Testis (tissue), 3 donors: ENCODE data around the gene TWSG1. TPM values are rescaled to one million over a fixed set of nuclear protein-coding genes. Genes with fewer than 3 reads are reported as not detected.
A peak's percentile ranks its signal among the peaks of the same experiment; 100 is the strongest.

Source experiments
- DNase-seq: peaks from one replicate; pipeline ENCODE4 v3.0.0-alpha.2; 2019
- H3K27ac ChIP-seq, 2 donors: fragments of 200-600 bp; sonication (generic); one replicate each; pipeline ENCODE4 v1.5.1; 2019
- H3K27me3 ChIP-seq: fragments of 200-600 bp; sonication (generic); one replicate; pipeline ENCODE4 v1.5.1; 2019
- H3K36me3 ChIP-seq: fragments of 200-600 bp; sonication (generic); one replicate; pipeline ENCODE4 v1.5.1; 2017; ENCODE audit warnings: low read depth; ENCODE audit errors: missing control alignments
- H3K4me1 ChIP-seq: fragments of 200-600 bp; sonication (generic); one replicate; pipeline ENCODE4 v1.5.1; 2019
- H3K4me3 ChIP-seq, 2 donors: fragments of 200-600 bp; sonication (generic); one replicate each; pipeline ENCODE4 v1.5.1; 2017 to 2019
- H3K9me3 ChIP-seq: fragments of 200-600 bp; sonication (generic); one replicate; pipeline ENCODE4 v1.5.1; 2017
- CTCF ChIP-seq, 3 experiments: fragments of 450-650 bp in 2 of 3; fragments of 200-600 bp in 1 of 3; sonication (generic) in 1 of 3; IDR thresholded peaks; one replicate each; pipeline ENCODE4 v1.5.1; 2016 to 2019; ENCODE audit warnings: antibody characterized with exemption in 3 of 3, mild to moderate bottlenecking in 2 of 3, moderate library complexity in 1 of 3
- POLR2A ChIP-seq: fragments of 450-650 bp; IDR thresholded peaks from one replicate; pipeline ENCODE4 v1.6.1; 2017; ENCODE audit warnings: antibody characterized with exemption, mild to moderate bottlenecking, moderate library complexity
- WGBS, 2 donors: methylation state at CpG; one replicate each; pipeline ENCODE4 v1.1.5; 2018; 5-methylcytosine and 5-hydroxymethylcytosine counted together
- intact Hi-C: fragments of 100-400 bp; cut with DNase I; formaldehyde crosslinking; loops from one replicate; pipeline ENCODE4 v1.15.1; 2023; ENCODE audit warnings: low total_unique reads
- polyA plus RNA-seq: library from polyadenylated mRNA; stranded (reverse); fragments of 350-450 nt; fragmentation: Illumina TruSeq; extraction: RNeasy Lipid Tissue Mini Kit (QIAGEN cat#74804); gene quantifications from one replicate; pipeline ENCODE4 v1.2.3, GENCODE V29; 2014; ENCODE audit warnings: low read depth, low replicate concordance; ENCODE audit not compliant: insufficient read depth
- total RNA-seq, 2 donors: library from RNA; depleted of rRNA; stranded (reverse); fragments of >200 nt; gene quantifications; one replicate each; pipeline ENCODE4 v1.2.3, GENCODE V29; 2016

TWSG1 gene
- total and polyA plus RNA-seq, 3 donors from 2014 or later, result 20.1 to 26.6 (median 23.8) TPM

- Histone ChIP-seq H3K27ac (no peak overlapping the region), H3K4me1 (peaks cover 9% of the 10 kb centered on the region), H3K36me3 (no peaks in the 10 kb centered on the region), H3K4me3 (no peak overlapping the region), H3K9me3 (no peaks in the 10 kb centered on the region), H3K27me3 (no peaks in the 10 kb centered on the region)
- 53 to 54% methylated on average over 1 of the region's 1 CpG for WGBS, 2 donors
- TF ChIP-seq POLR2A, result no peak
- intact Hi-C loops, result no loop called here
- no peak for DNase-seq
Measured at GRCh38 chr18:9413576-9413975, 79.0 kb downstream of the TWSG1 start.

GRCh38 chr18:9416563-9417072 is 82.0 kb downstream of the TWSG1 start:
- TF ChIP-seq POLR2A (no peak), CTCF (IDR thresholded peaks at IDR 0.05) (no peak)
- 48 to 54% methylated on average over 6 of the region's 6 CpGs for WGBS, 2 donors
- peak overlapping the region in 1 of 2 donors; percentile 31 for H3K27ac ChIP-seq
- H3K27me3 ChIP-seq, result no peaks in the 10 kb centered on the region
- H3K9me3 ChIP-seq, result no peaks in the 10 kb centered on the region
- DNase-seq, result no peak
- peaks cover 9% of the 10 kb centered on the region for H3K4me1 ChIP-seq
- H3K36me3 ChIP-seq, result no peaks in the 10 kb centered on the region
- intact Hi-C loops, result no loop called here
- no peak overlapping the region for H3K4me3 ChIP-seq

- no peaks in the 10 kb centered on the region for H3K36me3 ChIP-seq
- 26 to 44% methylated on average over 18 of the region's 18 CpGs for WGBS, 2 donors
- no peak for TF ChIP-seq CTCF (IDR thresholded peaks at IDR 0.05)
- TF ChIP-seq POLR2A, result no peak
- H3K27ac ChIP-seq, result peak overlapping the region in 1 of 2 donors; percentile 31
- DNase-seq, result no peak
- intact Hi-C loops, result no loop called here
- H3K9me3 ChIP-seq, result no peaks in the 10 kb centered on the region
- no peak overlapping the region for H3K4me3 ChIP-seq
- no peaks in the 10 kb centered on the region for H3K27me3 ChIP-seq
- peaks cover 9% of the 10 kb centered on the region for H3K4me1 ChIP-seq
Measured at GRCh38 chr18:9417073-9417851, 82.7 kb downstream of the TWSG1 start.

GRCh38 chr18:9418047-9418690 is 83.6 kb downstream of the TWSG1 start:
- no peak overlapping the region for H3K27ac ChIP-seq
- TF ChIP-seq POLR2A (no peak), CTCF (IDR thresholded peaks at IDR 0.05) (no peak)
- peaks cover 9% of the 10 kb centered on the region for H3K4me1 ChIP-seq
- intact Hi-C loops, result no loop called here
- no peaks in the 10 kb centered on the region for H3K27me3 ChIP-seq
- DNase-seq, result no peak
- no peaks in the 10 kb centered on the region for H3K36me3 ChIP-seq
- WGBS, 2 donors, result 89 to 90% methylated on average over 6 of the region's 6 CpGs
- no peak overlapping the region for H3K4me3 ChIP-seq
- no peaks in the 10 kb centered on the region for H3K9me3 ChIP-seq

- Histone ChIP-seq H3K27me3 (no peaks in the 10 kb centered on the region), H3K36me3 (no peaks in the 10 kb centered on the region), H3K4me3 (no peak overlapping the region), H3K27ac (no peak overlapping the region), H3K9me3 (no peaks in the 10 kb centered on the region), H3K4me1 (peaks cover 9% of the 10 kb centered on the region)
- no peak for DNase-seq
- WGBS, 2 donors, result 72 to 75% methylated on average over 5 of the region's 5 CpGs
- TF ChIP-seq CTCF (IDR thresholded peaks at IDR 0.05), result no peak
- TF ChIP-seq POLR2A, result no peak
- intact Hi-C loops, result no loop called here
Measured at GRCh38 chr18:9419956-9420631, 85.5 kb downstream of the TWSG1 start.
